Stimulated activated CD8-positive, alpha-beta memory T cell treated with anti-CD3 and anti-CD28 coated beads, Interleukin-4, amount 100 ng/mL, for 48 hours (primary cell): Measurements from ENCODE around the gene KIF27.
A peak's percentile ranks its signal among the peaks of the same experiment; 100 is the strongest.
"Not testable (repeated sequence)": the region's sequence is repeated elsewhere in the genome, so short reads cannot be mapped to it uniquely, and the experiment has no call there.

Experiments used
- DNase-seq: peaks from one replicate; pipeline ENCODE4 v3.0.0-alpha.2; 2020

The KIF27 gene

GRCh38 chr9:83920927-83921707 lies at the start of gene KIF27:
KIF27 (minus strand) TSS chr9:83921432; CDS start chr9:83915591, 5,841 bp downstream.
- peak; percentile 99 for DNase-seq

GRCh38 chr9:83969602-83970001 lies 48.4 kb upstream of the KIF27 start:
- DNase-seq: no peak

- DNase-seq: no peak
Measured at GRCh38 chr9:83967073-83967472, 45.8 kb upstream of the KIF27 start.

GRCh38 chr9:83966209-83966582 lies 45.0 kb upstream of the KIF27 start:
- DNase-seq: no peak

- no peak for DNase-seq
Measured at GRCh38 chr9:83965350-83966208, 44.3 kb upstream of the KIF27 start.

- no peak for DNase-seq
Measured at GRCh38 chr9:83964973-83965349, 43.7 kb upstream of the KIF27 start.

GRCh38 chr9:83962165-83962564 lies 40.9 kb upstream of the KIF27 start:
- no peak for DNase-seq

- DNase-seq: no peak
Measured at GRCh38 chr9:83960991-83961390, 39.8 kb upstream of the KIF27 start.

GRCh38 chr9:83959061-83959460 lies 37.8 kb upstream of the KIF27 start:
- no peak for DNase-seq

- no peak for DNase-seq
Measured at GRCh38 chr9:83957248-83957513, 35.9 kb upstream of the KIF27 start.

GRCh38 chr9:83956436-83957247 lies 35.4 kb upstream of the KIF27 start:
- peak; percentile 81 for DNase-seq

GRCh38 chr9:83956086-83956435 lies 34.8 kb upstream of the KIF27 start:
- peak; percentile 61 for DNase-seq

- DNase-seq: not testable (repeated sequence)
Measured at GRCh38 chr9:83948096-83948495, 26.9 kb upstream of the KIF27 start.

GRCh38 chr9:83940590-83941303 lies 19.5 kb upstream of the KIF27 start:
- DNase-seq: no peak

- DNase-seq: no peak
Measured at GRCh38 chr9:83937861-83938455, 16.7 kb upstream of the KIF27 start.

- no peak for DNase-seq
Measured at GRCh38 chr9:83936523-83936922, 15.3 kb upstream of the KIF27 start.

- DNase-seq: no peak
Measured at GRCh38 chr9:83935276-83935935, 14.2 kb upstream of the KIF27 start.

GRCh38 chr9:83934569-83935275 lies 13.5 kb upstream of the KIF27 start:
- DNase-seq: no peak

GRCh38 chr9:83933790-83934189 lies 12.6 kb upstream of the KIF27 start:
- DNase-seq: no peak

GRCh38 chr9:83932851-83933250 lies 11.6 kb upstream of the KIF27 start:
- DNase-seq: no peak

- DNase-seq: no peak
Measured at GRCh38 chr9:83932011-83932410, 10.8 kb upstream of the KIF27 start.
